B cell (primary cell): ENCODE measurements around the gene CLIP4. TPM values are rescaled to one million over a fixed set of nuclear protein-coding genes. Genes with fewer than 3 reads are reported as not detected.

Source experiments
- ATAC-seq: fragments of 200-7000 bp; cut with Tn5 transposase; one replicate; pipeline ENCODE4 v1.10.0; 2021; ENCODE audit warnings: low read depth, mild to moderate bottlenecking, moderate number of reproducible peaks, moderate library complexity
- CTCF ChIA-PET: fragments of 350-600 bp; sonication (Branson Sonifier 250); formaldehyde crosslinking; loops from one replicate; lab custom pipeline; 2021; ENCODE audit warnings: antibody characterized with exemption, inconsistent platforms; lab: Charles Lee
- POLR2A ChIA-PET: fragments of 350-600 bp; sonication (Branson Sonifier 250); formaldehyde crosslinking; loops from one replicate; lab custom pipeline; 2021; ENCODE audit warnings: antibody characterized with exemption; lab: Charles Lee
- DNase-seq: peaks from one replicate; pipeline ENCODE4 v3.0.0; 2013
- H2AFZ ChIP-seq: 2 replicates; pipeline ENCODE4 v1.6.1; 2012; ENCODE audit warnings: mild to moderate bottlenecking, low read depth, low read length; ENCODE audit not compliant: insufficient read depth, poor library complexity, severe bottlenecking
- H3K27ac ChIP-seq, 2 donors: 1 replicate in 1 of 2; 2 replicates in 1 of 2; pipeline ENCODE4 v1.5.1; 2012 to 2013; ENCODE audit warnings: low read length in 2 of 2, mild to moderate bottlenecking in 2 of 2, moderate library complexity in 1 of 2
- H3K27me3 ChIP-seq, 4 experiments: fragments of 200-600 bp in 1 of 4; sonication (generic) in 1 of 4; replicated peaks in 1 of 4; 1 replicate in 2 of 4; 2 replicates in 2 of 4; pipeline versions ENCODE4 v1.6.1 to v1.7.0; 2013 to 2016; ENCODE audit warnings: low read length in 3 of 4, mild to moderate bottlenecking in 2 of 4, mixed read lengths in 1 of 4, moderate library complexity in 1 of 4; ENCODE audit not compliant: insufficient read depth in 4 of 4, control insufficient read depth in 3 of 4; ENCODE audit errors: control extremely low read depth in 1 of 4
- H3K36me3 ChIP-seq, 2 experiments: replicated peaks in 1 of 2; 1 replicate in 1 of 2; 2 replicates in 1 of 2; pipeline versions ENCODE4 v1.6.1 to v1.7.1; 2013; ENCODE audit warnings: low read length in 1 of 2; ENCODE audit not compliant: insufficient read depth in 2 of 2, control insufficient read depth in 1 of 2; ENCODE audit errors: control extremely low read depth in 1 of 2, extremely low read depth in 1 of 2
- H3K4me1 ChIP-seq, 2 donors: fragments of 200-600 bp in 1 of 2; sonication (generic) in 1 of 2; 1 replicate in 1 of 2; 2 replicates in 1 of 2; pipeline versions ENCODE4 v1.5.1 to v1.6.1; 2013 to 2017; ENCODE audit warnings: low read length in 2 of 2; ENCODE audit not compliant: control insufficient read depth in 2 of 2, insufficient read depth in 2 of 2
- H3K4me2 ChIP-seq: replicated peaks from 2 replicates; pipeline ENCODE3; 2012; ENCODE audit warnings: mild to moderate bottlenecking, low read depth, low read length; ENCODE audit not compliant: poor library complexity, severe bottlenecking
- H3K4me3 ChIP-seq, 5 experiments: fragments of 200-600 bp in 1 of 5; sonication (generic) in 1 of 5; 1 replicate in 3 of 5; 2 replicates in 2 of 5; pipeline versions ENCODE4 v1.5.1 to v1.7.0; 2011 to 2016; ENCODE audit warnings: low read length in 4 of 5, mild to moderate bottlenecking in 4 of 5, low read depth in 2 of 5, control low read depth in 1 of 5, moderate library complexity in 1 of 5; ENCODE audit not compliant: insufficient read depth in 1 of 5; ENCODE audit errors: control extremely low read depth in 1 of 5, extremely low read depth in 1 of 5
- H3K79me2 ChIP-seq: fragments of 200-600 bp; sonication (generic); one replicate; pipeline ENCODE4 v1.6.0; 2016; ENCODE audit warnings: low read length; ENCODE audit not compliant: control insufficient read depth, insufficient read depth
- H3K9ac ChIP-seq: fragments of 200-600 bp; sonication (generic); 2 replicates; pipeline ENCODE4 v1.6.1; 2017; ENCODE audit warnings: mild to moderate bottlenecking, low read length, moderate library complexity
- H3K9me3 ChIP-seq, 3 donors: one replicate each; pipeline versions ENCODE4 v1.6.1 to v1.7.1; 2013; ENCODE audit warnings: low read length in 2 of 3; ENCODE audit not compliant: control insufficient read depth in 2 of 3, insufficient read depth in 1 of 3; ENCODE audit errors: control extremely low read depth in 1 of 3
- H4K20me1 ChIP-seq: 2 replicates; pipeline ENCODE4 v1.6.0; 2012; ENCODE audit warnings: mild to moderate bottlenecking, low read length; ENCODE audit not compliant: insufficient read depth, control insufficient read depth, poor library complexity, severe bottlenecking
- H3K27ac Mint-ChIP-seq: one replicate; pipeline ENCODE4 v1.8.0; 2021; ENCODE audit warnings: mixed read lengths
- H3K27me3 Mint-ChIP-seq: one replicate; pipeline ENCODE4 v1.8.0; 2021; ENCODE audit warnings: mixed read lengths
- H3K4me1 Mint-ChIP-seq: one replicate; pipeline ENCODE4 v1.8.0; 2021; ENCODE audit warnings: mixed read lengths
- H3K4me3 Mint-ChIP-seq: one replicate; pipeline ENCODE4 v1.8.0; 2021; ENCODE audit warnings: mixed read lengths
- H3K9me3 Mint-ChIP-seq: one replicate; pipeline ENCODE4 v1.8.0; 2022; ENCODE audit warnings: mixed read lengths; ENCODE audit not compliant: insufficient read depth
- CTCF ChIP-seq: fragments of 200-600 bp; IDR thresholded peaks from one replicate; pipeline ENCODE4 v1.8.0; 2022; ENCODE audit warnings: antibody characterized with exemption, mild to moderate bottlenecking
- EZH2 ChIP-seq: IDR thresholded peaks from 2 replicates; pipeline ENCODE4 v1.6.1; 2012; ENCODE audit warnings: borderline replicate concordance, low read depth, mild to moderate bottlenecking, moderate library complexity, low read length; ENCODE audit not compliant: insufficient read depth, poor library complexity, severe bottlenecking
- WGBS: methylation state at CpG from one replicate; pipeline ENCODE4 v1.1.5; 2013; ENCODE audit warnings: missing lambda C conversion rate; ENCODE audit not compliant: insufficient coverage; 5-methylcytosine and 5-hydroxymethylcytosine counted together
- intact Hi-C: fragments of 100-400 bp; cut with micrococcal nuclease; formaldehyde crosslinking; loops from one replicate; pipeline ENCODE4 v1.10.0; 2022
- polyA plus RNA-seq: library from polyadenylated mRNA; depleted of rRNA; stranded (reverse); fragments of >200 nt; gene quantifications from 2 replicates; pipeline ENCODE4 v1.2.3, GENCODE V29; 2012
- total RNA-seq, 2 donors: library from RNA; stranded (reverse); fragments of 120-200 nt in 1 of 2; gene quantifications; 1 replicate in 1 of 2; 2 replicates in 1 of 2; pipeline versions ENCODE4 v1.2.3 to v1.2.4, GENCODE V29; 2013 to 2022

Gene CLIP4
- total and polyA plus RNA-seq, 2 donors (not counting 1 experiment from before 2014, with no cell fraction given), result 4.0 to 20.8 TPM

- Mint-ChIP-seq H3K4me3 (no peak overlapping the region), H3K27ac (no peak overlapping the region), H3K4me1 (no peaks in the 10 kb centered on the region), H3K9me3 (no peaks in the 10 kb centered on the region), H3K27me3 (peaks cover 9% of the 10 kb centered on the region)
- Histone ChIP-seq H2AFZ (no peak overlapping the region), H4K20me1 (no peaks in the 10 kb centered on the region), H3K4me3 (no peak overlapping the region), H3K36me3 (no peaks in the 10 kb centered on the region), H3K9me3 (peaks cover 0 to 4% (median 0%) of the 10 kb centered on the region in 3 donors), H3K27me3 (no peaks in the 10 kb centered on the region), H3K9ac (no peak overlapping the region), H3K79me2 (no peaks in the 10 kb centered on the region), H3K27ac (no peak overlapping the region), H3K4me2 (no peak overlapping the region), H3K4me1 (no peaks in the 10 kb centered on the region)
- no peak for TF ChIP-seq CTCF
- no peak for TF ChIP-seq EZH2
- ATAC-seq, result no peak
- CTCF ChIA-PET, result interaction anchor here (0.8 kb wide), 1 partner anchor 262 kb away, joined by 3 read pairs; no protein-coding TSS in a partner anchor
- POLR2A ChIA-PET, result no interaction called here
- WGBS, result 96% methylated on average over 12 of the region's 12 CpGs
- no peak for DNase-seq
- intact Hi-C loops, result no loop called here
Measured at GRCh38 chr2:29220506-29221270, 105.5 kb downstream of the CLIP4 start.
